Fibroblast of skin of left biceps (primary cell): ENCODE measurements around the gene LIN37.

ENCODE experiments used
- DNase-seq, 2 experiments: peaks; one replicate each; pipeline ENCODE4 v3.0.0-alpha.2; 2013; ENCODE audit warnings: low read depth in 2 of 2

LIN37 gene

GRCh38 chr19:35774274-35775045 lies 26.1 kb downstream of the LIN37 start:
- no peak for DNase-seq

- no peak for DNase-seq
Measured at GRCh38 chr19:35775046-35775297, 26.6 kb downstream of the LIN37 start.

DNA sequence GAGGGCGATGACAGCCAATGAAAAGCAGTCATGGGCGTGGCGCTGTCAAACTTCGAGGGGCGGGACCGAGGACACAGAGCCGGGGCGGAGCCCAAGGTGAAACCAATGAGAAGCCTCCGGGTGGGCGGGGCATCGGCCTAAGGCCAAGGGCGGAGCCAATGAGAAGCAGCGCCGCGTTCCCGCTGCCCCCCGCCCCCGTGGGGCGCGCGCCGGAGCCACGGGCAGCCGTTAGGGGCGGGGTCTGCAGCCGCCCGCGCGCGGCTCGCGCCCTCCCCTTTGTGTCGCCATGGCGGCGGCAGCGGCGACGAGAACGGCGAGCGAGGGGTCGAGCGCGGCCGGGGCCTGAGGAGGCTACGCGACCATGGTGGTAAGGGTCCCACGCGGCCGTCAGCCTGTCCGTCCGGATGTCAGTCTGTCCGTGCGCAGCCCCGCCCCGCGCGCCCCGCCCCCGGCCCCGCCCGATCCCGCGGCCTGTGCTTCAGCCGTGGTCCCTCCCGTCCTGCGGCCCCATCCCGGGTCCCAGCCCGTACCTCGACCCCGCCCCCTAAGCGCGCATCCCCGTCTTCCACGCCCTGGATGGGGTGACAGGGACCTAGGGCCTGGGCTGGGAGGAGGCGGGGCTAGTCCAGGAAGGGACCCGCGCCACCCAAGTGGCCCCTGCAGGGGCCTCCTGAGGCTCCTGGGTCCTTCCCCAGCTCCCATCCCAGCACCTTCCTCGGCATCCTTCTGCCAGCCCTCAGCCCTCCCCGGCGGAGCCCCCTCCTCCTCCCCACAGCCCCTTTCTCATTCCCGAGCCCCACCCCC lies 27.1 kb downstream of the LIN37 start, which contains the start of gene ARHGAP33:
Gene ARHGAP33 (plus strand): TSS at position 267 of the 804 bp plus-strand sequence. CDS start 95 bp downstream, at position 362.
- peak; percentile 85 to 89 for DNase-seq

DNA sequence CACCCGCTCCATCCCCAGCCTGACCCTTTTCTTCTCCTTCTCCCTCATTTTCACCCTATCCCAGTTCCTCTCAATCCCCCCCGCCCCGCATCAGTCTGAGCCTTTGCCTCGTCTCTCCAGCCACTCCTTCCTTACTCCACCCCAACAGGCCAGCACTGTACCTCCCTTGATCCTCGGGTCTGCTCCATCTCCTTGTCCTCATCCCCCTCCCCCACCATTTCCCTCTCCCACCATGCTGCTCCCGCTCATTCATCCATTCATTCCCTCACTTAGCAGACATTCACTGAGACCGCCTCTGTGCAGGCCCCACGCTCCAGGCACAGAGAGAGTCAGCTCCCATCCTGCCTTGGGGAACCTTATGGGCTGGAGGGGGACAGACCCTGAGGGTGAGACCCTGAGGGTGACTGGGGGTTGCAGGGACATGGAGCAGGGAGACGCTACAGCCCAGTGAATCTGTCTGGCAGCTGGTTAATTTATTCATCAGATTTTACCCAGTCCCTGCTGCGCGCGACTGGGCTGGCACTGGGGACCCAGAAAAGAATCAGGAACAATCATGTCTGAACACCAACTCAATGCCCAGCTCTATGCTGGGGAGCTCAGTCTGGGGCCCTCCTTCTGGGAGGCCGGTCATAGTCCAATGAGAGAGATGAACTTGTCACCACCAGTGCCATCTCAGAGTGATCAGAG lies 27.9 kb downstream of the LIN37 start:
- DNase-seq, result no peak

- DNase-seq, result no peak
Measured at GRCh38 chr19:35777086-35777841, 28.9 kb downstream of the LIN37 start.

GRCh38 chr19:35777961-35778360 lies 29.6 kb downstream of the LIN37 start:
- no peak for DNase-seq

- no peak for DNase-seq
Measured at GRCh38 chr19:35779033-35779432, 30.7 kb downstream of the LIN37 start.

- DNase-seq, result no peak
Measured at GRCh38 chr19:35780058-35780457, 31.7 kb downstream of the LIN37 start.

GRCh38 chr19:35780717-35781116 lies 32.3 kb downstream of the LIN37 start:
- no peak for DNase-seq

DNA sequence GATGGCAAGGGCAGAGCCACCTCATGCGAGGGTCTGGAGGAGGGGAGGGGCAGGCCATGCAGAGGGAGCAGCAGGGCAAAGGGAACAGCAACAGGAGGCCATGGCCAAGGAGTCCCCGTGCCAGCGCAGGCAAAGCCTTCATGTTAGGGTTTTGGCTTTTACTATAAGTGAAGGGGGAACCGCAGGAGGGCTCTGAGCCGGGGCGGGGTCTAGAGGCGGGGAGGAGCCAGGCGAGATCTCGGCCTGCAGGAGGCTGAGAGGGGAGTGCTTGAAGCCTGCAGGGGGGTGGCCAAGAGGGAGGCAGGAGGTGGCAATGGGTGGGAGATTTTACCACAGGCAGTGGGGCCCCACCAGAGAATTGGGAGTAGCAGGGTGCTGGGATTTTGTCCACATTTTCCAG lies 33.3 kb downstream of the LIN37 start:
- no peak for DNase-seq

DNA sequence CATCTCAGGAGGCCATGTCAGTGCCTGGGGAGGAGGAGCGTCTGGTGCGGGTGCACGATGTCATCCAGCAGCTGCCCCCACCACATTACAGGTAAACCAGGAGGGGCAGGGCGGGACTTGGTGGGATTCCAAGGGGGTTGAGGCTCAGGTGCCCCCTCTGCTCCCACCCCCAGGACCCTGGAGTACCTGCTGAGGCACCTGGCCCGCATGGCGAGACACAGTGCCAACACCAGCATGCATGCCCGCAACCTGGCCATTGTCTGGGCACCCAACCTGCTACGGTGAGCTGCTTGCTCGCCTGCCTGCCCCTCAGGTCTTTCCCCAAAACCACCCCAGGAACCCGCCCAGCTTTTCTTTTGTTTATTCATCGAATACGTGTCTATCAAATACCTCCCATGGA lies 34.2 kb downstream of the LIN37 start:
- DNase-seq, result no peak

DNA sequence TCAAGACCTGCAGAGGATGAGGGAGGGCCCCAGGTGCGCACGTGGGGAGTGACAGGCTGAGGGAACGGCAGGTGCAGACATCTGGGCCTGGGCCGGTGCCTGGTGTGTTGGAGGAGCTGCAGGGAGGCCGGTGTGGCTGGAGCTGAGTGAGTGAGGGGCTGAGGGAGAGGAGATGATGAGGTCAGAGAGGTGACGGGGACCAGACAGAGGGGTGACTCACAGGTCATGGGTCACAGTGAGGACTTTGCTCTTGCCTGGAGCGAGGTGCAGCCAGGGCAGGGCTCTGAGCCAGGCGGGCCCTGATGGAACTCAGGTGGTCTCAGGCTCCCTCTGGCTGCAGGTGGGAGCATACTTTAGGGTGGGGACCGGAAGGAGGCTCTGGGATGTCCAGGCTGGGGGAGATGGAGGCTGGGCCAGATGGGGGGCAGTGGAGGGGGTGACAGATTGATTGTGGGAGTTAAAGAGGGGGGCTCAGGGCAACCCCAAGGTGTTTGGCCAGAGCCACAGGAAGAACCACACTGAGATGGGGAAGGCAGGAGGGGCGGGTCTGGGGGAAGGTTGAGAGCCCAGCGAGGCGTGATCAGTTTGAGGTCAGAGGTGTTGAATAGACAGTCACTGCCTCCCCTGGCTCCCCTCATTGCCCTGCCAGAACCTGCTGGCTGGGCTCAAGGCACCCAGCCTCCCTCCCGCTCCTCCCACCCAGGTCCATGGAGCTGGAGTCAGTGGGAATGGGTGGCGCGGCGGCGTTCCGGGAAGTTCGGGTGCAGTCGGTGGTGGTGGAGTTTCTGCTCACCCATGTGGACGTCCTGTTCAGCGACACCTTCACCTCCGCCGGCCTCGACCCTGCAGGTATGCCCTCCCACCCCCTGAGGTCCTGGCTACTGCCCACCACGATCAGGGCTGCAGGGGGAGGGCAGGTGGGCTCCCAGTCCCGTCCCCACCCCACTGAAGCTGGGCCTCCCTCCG lies 35.4 kb downstream of the LIN37 start:
- DNase-seq, result no peak

- DNase-seq, result no peak
Measured at GRCh38 chr19:35784503-35785338, 36.3 kb downstream of the LIN37 start.

GRCh38 chr19:35785339-35785627 lies 36.9 kb downstream of the LIN37 start:
- DNase-seq, result no peak

- DNase-seq, result no peak
Measured at GRCh38 chr19:35786299-35787160, 38.2 kb downstream of the LIN37 start.

DNA sequence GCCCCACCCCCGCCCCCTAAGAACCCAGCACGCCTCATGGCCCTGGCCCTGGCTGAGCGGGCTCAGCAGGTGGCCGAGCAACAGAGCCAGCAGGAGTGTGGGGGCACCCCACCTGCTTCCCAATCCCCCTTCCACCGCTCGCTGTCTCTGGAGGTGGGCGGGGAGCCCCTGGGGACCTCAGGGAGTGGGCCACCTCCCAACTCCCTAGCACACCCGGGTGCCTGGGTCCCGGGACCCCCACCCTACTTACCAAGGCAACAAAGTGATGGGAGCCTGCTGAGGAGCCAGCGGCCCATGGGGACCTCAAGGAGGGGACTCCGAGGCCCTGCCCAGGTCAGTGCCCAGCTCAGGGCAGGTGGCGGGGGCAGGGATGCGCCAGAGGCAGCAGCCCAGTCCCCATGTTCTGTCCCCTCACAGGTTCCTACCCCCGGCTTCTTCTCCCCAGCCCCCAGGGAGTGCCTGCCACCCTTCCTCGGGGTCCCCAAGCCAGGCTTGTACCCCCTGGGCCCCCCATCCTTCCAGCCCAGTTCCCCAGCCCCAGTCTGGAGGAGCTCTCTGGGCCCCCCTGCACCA lies 38.9 kb downstream of the LIN37 start:
- DNase-seq, result no peak

DNA sequence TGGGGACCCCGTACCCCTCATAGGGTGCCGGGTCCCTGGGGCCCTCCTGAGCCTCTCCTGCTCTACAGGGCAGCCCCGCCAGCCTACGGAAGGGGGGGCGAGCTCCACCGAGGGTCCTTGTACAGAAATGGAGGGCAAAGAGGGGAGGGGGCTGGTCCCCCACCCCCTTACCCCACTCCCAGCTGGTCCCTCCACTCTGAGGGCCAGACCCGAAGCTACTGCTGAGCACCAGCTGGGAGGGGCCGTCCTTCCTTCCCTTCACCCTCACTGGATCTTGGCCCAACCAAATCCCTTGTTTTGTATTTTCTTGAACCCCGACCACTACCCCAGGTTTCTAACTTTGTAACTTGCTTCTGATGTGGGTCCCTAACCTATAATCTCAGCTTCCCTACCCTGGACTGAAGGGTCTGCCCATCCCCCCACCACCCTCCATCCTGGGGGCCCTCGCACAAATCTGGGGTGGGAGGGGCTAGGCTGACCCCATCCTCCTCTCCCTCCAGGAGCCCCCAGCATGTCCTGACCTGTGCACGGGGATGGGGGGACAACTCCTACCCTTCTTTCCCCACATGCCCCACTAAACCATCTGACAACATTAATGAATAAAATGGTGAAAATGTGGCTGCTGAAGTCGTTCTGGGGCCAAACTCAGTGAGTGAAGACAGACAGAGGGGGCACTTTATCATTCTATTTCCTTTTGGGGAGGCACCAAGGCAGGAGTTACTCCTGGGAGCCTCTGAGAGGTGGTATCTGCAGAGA lies 40.0 kb downstream of the LIN37 start:
- DNase-seq, result no peak
